Ovary (tissue), 9 donors: ENCODE results near the gene UPF1. TPM values are rescaled to one million over a fixed set of nuclear protein-coding genes. Genes with fewer than 3 reads are reported as not detected.

Experiments used
- DNase-seq, 5 donors: peaks; one replicate each; pipeline ENCODE4 v3.0.0-alpha.2; 2019 to 2020
- H3K27ac ChIP-seq, 2 donors: fragments of 200-600 bp; one replicate each; pipeline versions ENCODE4 v1.5.1 to v1.8.0; 2019 to 2022
- H3K27me3 ChIP-seq: fragments of 200-600 bp; one replicate; pipeline ENCODE4 v1.8.0; 2022
- H3K36me3 ChIP-seq: fragments of 200-600 bp; sonication (generic); one replicate; pipeline ENCODE4 v1.5.1; 2019
- H3K4me1 ChIP-seq: one replicate; pipeline ENCODE4 v1.8.1; 2013; ENCODE audit warnings: mild to moderate bottlenecking, moderate library complexity; ENCODE audit not compliant: insufficient read depth
- H3K4me3 ChIP-seq: fragments of 200-600 bp; sonication (generic); one replicate; pipeline ENCODE4 v1.5.1; 2017
- H3K9me3 ChIP-seq, 2 donors: fragments of 200-600 bp in 1 of 2; sonication (generic) in 1 of 2; one replicate each; pipeline versions ENCODE4 v1.5.1 to v1.8.1; 2013 to 2019; ENCODE audit warnings: mild to moderate bottlenecking in 1 of 2, moderate library complexity in 1 of 2
- EP300 ChIP-seq: sonication (generic); formaldehyde crosslinking; IDR thresholded peaks from one replicate; pipeline ENCODE4 v1.6.1; 2017; ENCODE audit warnings: antibody characterized with exemption
- POLR2A ChIP-seq: fragments of 450-650 bp; IDR thresholded peaks from one replicate; pipeline ENCODE4 v1.6.1; 2017; ENCODE audit warnings: antibody characterized with exemption, mild to moderate bottlenecking, moderate library complexity
- WGBS, 3 donors: extraction: QIAGEN DNeasy Blood & Tissue Kit in 1 of 3; methylation state at CpG; one replicate each; pipeline versions ENCODE4 v1.1.5 to v1.1.7; 2013 to 2017; 5-methylcytosine and 5-hydroxymethylcytosine counted together
- intact Hi-C, 4 donors: fragments of 100-400 bp; cut with DNase I; formaldehyde crosslinking; loops; one replicate each; pipeline versions ENCODE4 v1.11.0 to v1.15.1; 2022 to 2023
- polyA plus RNA-seq, 2 donors: library from polyadenylated mRNA; stranded (reverse); fragments of 200-250 nt in 1 of 2; fragments of 350-450 nt in 1 of 2; fragmentation: Illumina TruSeq in 1 of 2; extraction: RNeasy Lipid Tissue Mini Kit (QIAGEN cat#74804) in 1 of 2; gene quantifications; one replicate each; pipeline ENCODE4 v1.2.3, GENCODE V29; 2013 to 2014
- total RNA-seq, 7 donors: library from RNA; depleted of rRNA in 2 of 7; stranded (reverse); fragments of >200 nt in 2 of 7; fragmentation: NEBNext Ultra II Directional in 3 of 7; extraction: Animal tissue kit (Norgen Biotek cat#: 25700) in 3 of 7; gene quantifications; one replicate each; pipeline versions ENCODE4 v1.1.0 to v1.2.4, GENCODE V29; 2016 to 2023
- TF ChIP-seq, protein P1 (sequence below), 3 donors: fragments of 450-650 bp in 2 of 3; fragments of 200-600 bp in 1 of 3; IDR thresholded peaks; one replicate each; pipeline versions ENCODE4 v1.5.1 to v1.8.0; 2016 to 2022; ENCODE audit warnings: antibody characterized with exemption in 3 of 3, mild to moderate bottlenecking in 1 of 3
- donor health status: DM: no; HTN: no; CAD: no; lungs with moderate emphysema.
- donor health status: DM: no; HTN: no; CAD: no.
- donor health status: Bipolar disorder and iron deficiency.
- donor health status: DM: yes; HTN: yes; CAD: no.
- donor health status: DM: no; HTN: no; CAD: no.
- donor health status: DM: yes; HTN: yes; CAD: no.

Gene UPF1
- total and polyA plus RNA-seq, 9 donors: 35.4 to 89.0 (median 59.7) TPM

DNA sequence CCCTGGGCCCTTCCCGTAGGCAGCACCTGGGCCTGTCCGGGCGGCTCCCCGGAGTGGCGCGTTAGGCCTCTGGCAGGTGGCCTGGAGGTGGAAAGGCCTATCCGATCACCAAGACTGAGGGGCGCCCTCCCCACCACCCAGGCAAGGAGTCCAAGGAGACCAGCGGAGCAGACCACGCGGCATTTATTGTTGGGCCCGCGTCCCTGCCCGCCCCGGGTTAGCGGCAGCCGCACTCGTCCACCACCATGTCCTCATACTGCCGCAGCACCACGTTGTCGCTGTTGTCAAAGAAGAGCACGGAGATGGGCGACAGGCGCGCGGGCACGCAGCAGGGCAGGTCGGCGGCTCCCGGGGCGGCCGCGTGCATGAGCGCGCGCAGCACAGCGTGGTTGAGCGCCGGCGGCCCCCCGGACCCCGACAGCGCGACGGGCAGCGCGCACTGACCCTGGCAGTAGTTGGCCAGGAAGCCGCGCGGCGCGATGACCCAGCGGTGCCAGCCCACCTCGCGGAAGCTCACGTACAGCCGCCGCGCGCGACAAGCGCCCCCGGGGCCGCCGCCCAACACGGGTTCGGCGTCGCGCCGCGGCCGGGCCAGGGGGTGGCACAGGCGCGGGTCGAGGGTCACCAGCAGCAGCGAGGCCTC, 36.7 kb downstream of the UPF1 start:
- Histone ChIP-seq H3K27ac (no peak overlapping the region), H3K9me3 (no peaks in the 10 kb centered on the region), H3K27me3 (no peaks in the 10 kb centered on the region), H3K4me3 (no peak overlapping the region), H3K4me1 (peaks cover 3% of the 10 kb centered on the region), H3K36me3 (no peaks in the 10 kb centered on the region)
- TF ChIP-seq POLR2A (no peak), EP300 (no peak)
- TF ChIP-seq, protein P1, sequence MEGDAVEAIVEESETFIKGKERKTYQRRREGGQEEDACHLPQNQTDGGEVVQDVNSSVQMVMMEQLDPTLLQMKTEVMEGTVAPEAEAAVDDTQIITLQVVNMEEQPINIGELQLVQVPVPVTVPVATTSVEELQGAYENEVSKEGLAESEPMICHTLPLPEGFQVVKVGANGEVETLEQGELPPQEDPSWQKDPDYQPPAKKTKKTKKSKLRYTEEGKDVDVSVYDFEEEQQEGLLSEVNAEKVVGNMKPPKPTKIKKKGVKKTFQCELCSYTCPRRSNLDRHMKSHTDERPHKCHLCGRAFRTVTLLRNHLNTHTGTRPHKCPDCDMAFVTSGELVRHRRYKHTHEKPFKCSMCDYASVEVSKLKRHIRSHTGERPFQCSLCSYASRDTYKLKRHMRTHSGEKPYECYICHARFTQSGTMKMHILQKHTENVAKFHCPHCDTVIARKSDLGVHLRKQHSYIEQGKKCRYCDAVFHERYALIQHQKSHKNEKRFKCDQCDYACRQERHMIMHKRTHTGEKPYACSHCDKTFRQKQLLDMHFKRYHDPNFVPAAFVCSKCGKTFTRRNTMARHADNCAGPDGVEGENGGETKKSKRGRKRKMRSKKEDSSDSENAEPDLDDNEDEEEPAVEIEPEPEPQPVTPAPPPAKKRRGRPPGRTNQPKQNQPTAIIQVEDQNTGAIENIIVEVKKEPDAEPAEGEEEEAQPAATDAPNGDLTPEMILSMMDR (IDR thresholded peaks at IDR 0.05): no peak
- intact Hi-C loops: loop anchor here in 2 of 4 donors (10.0 kb wide), 2 partner anchors 76 to 414 kb away; partner anchors contain the start of gene HOMER3 (in 1 of the 2)
- 71 to 84% (median 73%) methylated on average over 61 to 77 of the region's 77 CpGs for WGBS, 3 donors
- DNase-seq: peak in 2 of 5 donors; percentile 29 to 42

DNA sequence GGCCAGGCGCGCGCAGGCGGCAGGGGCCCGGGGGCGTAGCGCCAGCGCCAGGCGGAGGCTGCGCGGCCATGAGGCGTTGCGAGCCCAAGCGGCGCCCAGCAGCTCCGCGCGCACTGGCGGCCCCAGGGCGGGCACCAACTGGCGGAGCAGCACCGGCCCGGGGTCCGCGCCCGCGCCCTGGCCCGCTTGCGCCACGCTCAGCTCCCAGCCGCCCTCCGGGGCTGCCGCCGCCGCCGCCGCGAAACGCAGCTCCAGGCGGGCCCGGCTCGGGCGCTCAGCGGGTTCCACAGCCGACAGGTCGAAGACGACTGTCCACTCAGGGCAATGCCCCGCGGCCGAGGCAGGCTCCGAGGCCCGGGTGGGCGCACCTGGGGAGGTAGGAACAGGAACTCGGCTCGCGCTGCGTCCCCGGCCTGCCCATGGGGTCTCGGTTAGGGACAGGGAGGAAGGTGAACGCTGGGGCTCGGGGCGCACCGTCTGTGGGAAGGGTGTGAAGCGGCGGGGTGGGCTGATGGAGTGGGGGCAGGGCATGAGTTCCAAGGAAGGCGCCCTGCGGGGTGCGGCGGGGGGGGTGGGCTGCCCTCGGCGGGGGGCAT, 37.4 kb downstream of the UPF1 start:
- Histone ChIP-seq H3K36me3 (no peaks in the 10 kb centered on the region), H3K27me3 (no peaks in the 10 kb centered on the region), H3K9me3 (no peaks in the 10 kb centered on the region), H3K27ac (no peak overlapping the region), H3K4me1 (peaks cover 3% of the 10 kb centered on the region), H3K4me3 (no peak overlapping the region)
- WGBS, 3 donors: 62 to 75% (median 65%) methylated on average over 50 to 71 of the region's 71 CpGs
- DNase-seq: peak in 1 of 5 donors; percentile 25
- intact Hi-C loops: loop anchor here in 2 of 4 donors (10.0 kb wide), 2 partner anchors 76 to 414 kb away; partner anchors contain the start of gene HOMER3 (in 1 of the 2)
- TF ChIP-seq POLR2A: no peak
- TF ChIP-seq EP300: no peak
- TF ChIP-seq, protein P1 (IDR thresholded peaks at IDR 0.05): no peak

DNA sequence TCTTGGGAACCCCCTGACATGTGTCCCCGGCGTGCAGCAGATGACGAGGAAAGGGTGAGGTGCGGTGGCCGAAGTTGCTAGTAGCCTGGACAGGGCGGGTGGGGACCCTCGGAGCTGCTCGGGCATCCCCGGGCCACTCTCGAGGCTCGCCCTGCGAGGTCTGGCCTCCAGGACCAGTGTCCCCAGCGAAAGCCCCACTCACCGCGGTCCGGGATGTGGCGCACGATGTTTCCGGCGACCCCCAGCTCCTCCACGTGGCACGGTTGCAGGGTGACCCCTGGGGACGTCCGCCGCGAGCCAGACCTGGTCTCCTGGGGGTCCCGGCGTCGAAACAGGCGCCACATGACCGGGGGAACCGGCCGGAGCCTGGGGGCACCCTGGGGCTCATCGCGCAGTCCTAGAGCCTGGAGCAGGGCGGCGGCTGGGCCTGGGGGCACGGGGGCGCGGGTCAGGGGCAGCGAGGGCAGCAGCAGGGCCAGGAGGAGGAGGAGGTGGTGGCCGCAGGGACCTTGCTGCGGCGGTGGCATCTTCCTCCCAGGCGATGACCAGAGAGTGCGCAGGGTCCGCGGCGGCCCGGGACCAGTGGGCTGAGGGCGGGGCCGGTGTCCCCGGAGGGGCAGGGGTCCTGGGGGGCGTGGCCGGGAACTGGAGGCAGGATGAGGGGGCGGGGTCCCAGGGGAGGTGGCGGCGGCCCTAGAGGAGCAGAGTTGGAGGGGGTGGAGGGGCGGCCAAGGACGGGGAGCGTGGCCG, 38.2 kb downstream of the UPF1 start:
- H3K27ac ChIP-seq: no peak overlapping the region
- intact Hi-C loops: loop anchor here in 2 of 4 donors (10.0 kb wide), 2 partner anchors 75 to 415 kb away; partner anchors contain the start of gene HOMER3 (in 1 of the 2)
- DNase-seq: peak in 1 of 5 donors; percentile 37
- H3K4me1 ChIP-seq: peaks cover 3% of the 10 kb centered on the region
- no peaks in the 10 kb centered on the region for H3K9me3 ChIP-seq
- no peaks in the 10 kb centered on the region for H3K27me3 ChIP-seq
- no peaks in the 10 kb centered on the region for H3K36me3 ChIP-seq
- 37 to 48% (median 39%) methylated on average over 30 to 62 of the region's 62 CpGs for WGBS, 3 donors
- TF ChIP-seq EP300 (no peak), POLR2A (no peak)
- TF ChIP-seq, protein P1 (IDR thresholded peaks at IDR 0.05): no peak
- H3K4me3 ChIP-seq: no peak overlapping the region

DNA sequence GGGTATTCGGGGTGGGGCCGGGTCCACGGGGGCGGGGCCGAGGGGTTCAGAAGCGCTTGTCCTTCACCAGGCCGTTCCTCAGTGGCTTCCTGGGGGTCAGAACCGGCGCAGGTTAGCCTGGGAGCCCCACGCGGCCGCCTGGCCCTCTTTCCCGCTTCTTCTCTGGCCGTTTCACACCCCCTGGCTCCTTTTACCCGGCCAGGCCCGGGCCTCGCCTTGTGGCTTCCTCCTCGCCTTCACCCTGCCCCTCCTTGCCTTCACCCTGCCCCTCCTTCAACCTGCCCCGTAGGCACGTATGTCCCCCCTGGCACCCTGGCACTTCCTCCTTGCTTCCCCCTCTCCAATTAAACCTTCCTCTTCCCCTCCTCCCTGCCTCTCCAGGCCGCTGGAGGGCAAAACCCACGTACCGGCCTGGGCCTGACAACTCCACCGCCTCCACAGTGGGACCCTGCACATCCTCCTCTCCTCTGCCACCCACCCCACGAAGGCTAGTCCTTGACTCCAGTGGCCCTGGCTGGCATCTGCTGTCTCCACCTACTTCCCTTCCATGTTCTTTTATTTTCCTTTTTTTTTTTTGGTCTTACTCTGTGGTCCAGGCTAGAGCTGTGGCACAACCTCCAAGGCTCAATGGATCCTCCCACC, 38.9 kb downstream of the UPF1 start:
- no peak for TF ChIP-seq POLR2A
- TF ChIP-seq, protein P1 (IDR thresholded peaks at IDR 0.05): no peak
- no peak for TF ChIP-seq EP300
- H3K27ac ChIP-seq: no peak overlapping the region
- H3K4me3 ChIP-seq: no peak overlapping the region
- DNase-seq: peak in 1 of 5 donors; percentile 17
- H3K9me3 ChIP-seq: no peaks in the 10 kb centered on the region
- no peaks in the 10 kb centered on the region for H3K36me3 ChIP-seq
- intact Hi-C loops: no loop called here
- WGBS, 3 donors: 46 to 56% (median 53%) methylated on average over 25 of the region's 25 CpGs
- H3K4me1 ChIP-seq: peaks cover 3% of the 10 kb centered on the region
- H3K27me3 ChIP-seq: no peaks in the 10 kb centered on the region
